GM19043 (cell line): ENCODE data around the gene CDH12.
"Not testable (repeated sequence)": the region's sequence is repeated elsewhere in the genome, so short reads cannot be mapped to it uniquely, and the experiment has no call there.

ENCODE experiments used
- ATAC-seq: cut with Tn5 transposase; IDR thresholded peaks from one replicate; pipeline ENCODE4 v1.9.1; 2021; ENCODE audit warnings: low read depth; ENCODE audit not compliant: unreplicated experiment

The CDH12 gene

GRCh38 chr5:22590677-22591268 is 262.4 kb downstream of the CDH12 start:
- no peak for ATAC-seq

GRCh38 chr5:22577711-22578110 is 275.4 kb downstream of the CDH12 start:
- ATAC-seq: no peak

GRCh38 chr5:22577006-22577405 is 276.1 kb downstream of the CDH12 start:
- no peak for ATAC-seq

- ATAC-seq: no peak
These were observed 280.2 kb downstream of the CDH12 start for GRCh38 chr5:22572941-22573340.

GRCh38 chr5:22567983-22568382 is 285.2 kb downstream of the CDH12 start:
- ATAC-seq: no peak

GRCh38 chr5:22560147-22560546 is 293.0 kb downstream of the CDH12 start:
- no peak for ATAC-seq

- no peak for ATAC-seq
These were observed 295.9 kb downstream of the CDH12 start for GRCh38 chr5:22557251-22557650.

GRCh38 chr5:22554475-22554874 is 298.7 kb downstream of the CDH12 start:
- no peak for ATAC-seq

GRCh38 chr5:22549876-22550671 is 303.1 kb downstream of the CDH12 start:
- ATAC-seq: no peak

GRCh38 chr5:22542340-22542739 is 310.8 kb downstream of the CDH12 start:
- ATAC-seq: no peak

GRCh38 chr5:22541037-22541436 is 312.1 kb downstream of the CDH12 start:
- ATAC-seq: no peak

- no peak for ATAC-seq
These were observed 313.4 kb downstream of the CDH12 start for GRCh38 chr5:22539762-22540161.

GRCh38 chr5:22531986-22532385 is 321.2 kb downstream of the CDH12 start:
- no peak for ATAC-seq

- ATAC-seq: no peak
These were observed 331.6 kb downstream of the CDH12 start for GRCh38 chr5:22521521-22521920.

GRCh38 chr5:22516497-22516896 is 336.6 kb downstream of the CDH12 start:
- ATAC-seq: not testable (repeated sequence)

GRCh38 chr5:22514231-22514630 is 338.9 kb downstream of the CDH12 start:
- ATAC-seq: no peak

- no peak for ATAC-seq
These were observed 347.3 kb downstream of the CDH12 start for GRCh38 chr5:22505891-22506290.

GRCh38 chr5:22504411-22504810 is 348.7 kb downstream of the CDH12 start:
- ATAC-seq: no peak

GRCh38 chr5:22500556-22500955 is 352.6 kb downstream of the CDH12 start:
- no peak for ATAC-seq

GRCh38 chr5:22496666-22497065 is 356.5 kb downstream of the CDH12 start:
- ATAC-seq: no peak

- ATAC-seq: no peak
These were observed 358.0 kb downstream of the CDH12 start for GRCh38 chr5:22495016-22495720.

- ATAC-seq: no peak
These were observed 364.7 kb downstream of the CDH12 start for GRCh38 chr5:22488427-22488826.
